CD4-positive, alpha-beta T cell treated with Interleukin-12 subunit alpha and Interleukin-12 subunit beta, for 1 hour (primary cell): ENCODE measurements around the gene TTC33.

ENCODE experiments used
- DNase-seq: peaks from one replicate; pipeline ENCODE4 v3.0.0-alpha.2; 2020

Gene TTC33

DNA sequence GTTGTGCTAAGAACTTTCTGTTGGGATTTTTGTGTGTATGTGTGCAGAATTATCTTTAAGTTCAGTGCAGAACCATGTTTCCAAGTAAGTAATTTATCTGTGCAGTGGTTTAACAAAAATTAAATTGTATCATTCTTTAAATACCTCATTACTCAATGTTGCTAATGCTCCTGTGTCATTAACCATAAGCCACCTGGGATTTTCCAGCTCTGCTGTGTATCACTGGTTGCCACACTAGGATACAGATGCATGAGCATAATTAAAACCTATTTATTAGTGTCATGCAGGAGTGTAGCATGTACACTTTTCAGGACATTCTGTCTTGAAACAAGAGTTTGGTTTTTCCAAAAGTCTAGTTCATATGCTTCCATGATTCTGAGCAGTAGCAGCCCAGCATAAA lies 196.5 kb downstream of the TTC33 start:
- DNase-seq, result no peak

DNA sequence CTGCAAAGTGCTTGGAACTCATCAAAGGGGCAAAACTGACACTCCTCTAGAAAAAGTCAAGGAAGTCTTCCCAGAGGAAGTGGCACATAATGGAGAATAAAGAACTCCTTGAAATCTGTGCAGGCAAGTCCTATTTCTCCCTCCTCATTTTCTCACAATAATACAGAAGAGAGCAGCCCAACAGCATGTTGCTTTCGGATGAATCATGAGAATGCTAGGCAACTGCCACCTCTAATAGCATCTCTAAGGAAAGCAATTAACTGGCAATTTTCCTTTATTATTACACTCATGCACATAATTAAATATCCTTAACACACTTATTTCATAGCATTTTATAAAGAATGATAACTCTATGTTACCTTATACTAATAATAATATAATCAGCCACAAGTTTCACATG lies 198.3 kb downstream of the TTC33 start:
- DNase-seq, result no peak

DNA sequence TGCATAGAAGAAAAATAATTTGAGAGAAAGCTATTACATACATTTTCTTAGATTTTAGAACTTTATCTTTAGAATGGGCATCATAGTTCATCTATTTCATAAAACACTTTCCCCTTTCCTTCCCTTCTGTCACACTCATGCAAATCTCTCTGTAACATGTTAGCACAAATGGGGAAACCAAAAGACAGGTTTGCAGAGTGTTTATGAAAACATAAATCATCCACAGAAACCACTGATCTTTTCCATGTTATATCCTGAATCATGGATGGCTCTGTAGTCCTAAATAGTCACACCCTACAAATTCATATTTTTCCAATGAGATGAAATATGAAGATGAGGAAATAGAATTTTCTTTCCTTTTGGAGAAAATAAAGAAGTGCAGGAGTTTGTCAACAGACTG lies 198.9 kb downstream of the TTC33 start:
- no peak for DNase-seq

DNA sequence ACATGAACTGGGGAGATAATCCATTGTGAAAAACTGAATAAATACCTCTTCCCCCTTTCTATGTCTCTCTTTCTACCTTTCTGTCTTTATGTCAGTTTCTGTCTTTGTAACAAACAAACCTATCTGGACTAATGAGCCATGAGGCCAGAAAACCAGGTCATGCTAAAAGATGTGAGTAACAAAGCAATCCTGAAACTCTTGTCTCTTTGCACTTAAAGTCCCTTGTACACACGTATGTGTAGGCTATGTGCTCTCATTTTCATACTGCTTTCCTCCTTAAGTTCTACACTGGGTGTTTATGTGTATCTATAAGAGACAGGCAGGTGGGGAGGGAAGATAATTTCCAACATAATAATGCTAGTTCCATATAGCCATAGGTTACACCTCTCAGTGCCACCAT lies 199.9 kb downstream of the TTC33 start:
- DNase-seq, result no peak

DNA sequence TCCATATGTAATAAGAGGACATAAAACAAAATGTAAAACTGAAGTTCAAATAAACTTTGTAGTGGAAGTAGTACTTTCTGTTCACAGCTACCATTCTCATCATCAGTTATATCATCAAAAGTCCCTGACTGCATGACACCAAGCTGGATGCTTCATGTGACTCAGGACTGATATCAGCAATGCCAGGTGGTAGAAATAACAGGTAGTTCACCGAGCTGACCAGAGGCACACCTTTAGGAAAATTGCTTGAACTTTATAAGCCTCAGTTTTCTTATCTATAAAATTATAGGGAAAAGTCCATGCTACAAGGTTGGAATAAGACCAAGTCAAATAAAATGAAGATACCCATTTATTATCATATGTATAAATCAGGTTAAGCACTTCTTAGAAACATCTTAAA lies 200.9 kb downstream of the TTC33 start:
- DNase-seq, result no peak

DNA sequence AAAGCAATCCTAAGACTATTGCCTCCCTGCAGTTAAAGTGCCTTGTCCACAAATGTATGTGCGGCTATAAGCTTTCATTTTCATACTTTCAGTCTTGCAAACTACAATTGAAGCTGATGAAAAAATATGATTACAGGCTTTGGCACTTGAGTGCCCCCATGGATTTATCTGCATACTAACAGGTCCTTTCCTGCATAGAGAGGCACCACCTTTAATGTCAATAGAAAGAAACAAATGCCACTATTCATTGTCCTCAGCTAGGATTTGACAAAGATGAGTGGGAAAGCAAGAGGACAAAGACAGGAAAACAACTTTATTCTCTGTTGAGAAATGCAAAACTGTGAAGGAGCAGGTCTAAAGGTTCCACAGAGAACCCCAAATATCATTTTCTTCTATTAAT lies 201.7 kb downstream of the TTC33 start:
- DNase-seq, result no peak

DNA sequence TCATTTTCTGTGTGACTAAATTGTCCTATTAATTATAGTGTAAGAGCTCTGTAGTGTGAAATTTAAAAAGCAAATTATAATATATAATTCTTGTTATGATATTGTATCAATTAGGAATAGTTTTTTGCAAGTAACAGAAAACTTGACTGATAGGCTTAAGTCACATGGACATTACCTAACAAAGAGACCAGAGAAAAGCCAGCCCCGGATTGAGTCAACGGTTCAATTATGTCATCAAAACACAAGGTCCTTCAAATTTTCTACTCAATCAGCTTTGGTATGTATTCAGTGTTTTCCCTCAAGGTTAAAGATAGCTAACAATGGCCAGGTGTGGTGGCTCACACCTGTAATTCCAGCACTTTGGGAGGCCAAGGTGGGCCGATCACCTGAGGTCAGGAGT lies 202.8 kb downstream of the TTC33 start:
- DNase-seq, result no peak

DNA sequence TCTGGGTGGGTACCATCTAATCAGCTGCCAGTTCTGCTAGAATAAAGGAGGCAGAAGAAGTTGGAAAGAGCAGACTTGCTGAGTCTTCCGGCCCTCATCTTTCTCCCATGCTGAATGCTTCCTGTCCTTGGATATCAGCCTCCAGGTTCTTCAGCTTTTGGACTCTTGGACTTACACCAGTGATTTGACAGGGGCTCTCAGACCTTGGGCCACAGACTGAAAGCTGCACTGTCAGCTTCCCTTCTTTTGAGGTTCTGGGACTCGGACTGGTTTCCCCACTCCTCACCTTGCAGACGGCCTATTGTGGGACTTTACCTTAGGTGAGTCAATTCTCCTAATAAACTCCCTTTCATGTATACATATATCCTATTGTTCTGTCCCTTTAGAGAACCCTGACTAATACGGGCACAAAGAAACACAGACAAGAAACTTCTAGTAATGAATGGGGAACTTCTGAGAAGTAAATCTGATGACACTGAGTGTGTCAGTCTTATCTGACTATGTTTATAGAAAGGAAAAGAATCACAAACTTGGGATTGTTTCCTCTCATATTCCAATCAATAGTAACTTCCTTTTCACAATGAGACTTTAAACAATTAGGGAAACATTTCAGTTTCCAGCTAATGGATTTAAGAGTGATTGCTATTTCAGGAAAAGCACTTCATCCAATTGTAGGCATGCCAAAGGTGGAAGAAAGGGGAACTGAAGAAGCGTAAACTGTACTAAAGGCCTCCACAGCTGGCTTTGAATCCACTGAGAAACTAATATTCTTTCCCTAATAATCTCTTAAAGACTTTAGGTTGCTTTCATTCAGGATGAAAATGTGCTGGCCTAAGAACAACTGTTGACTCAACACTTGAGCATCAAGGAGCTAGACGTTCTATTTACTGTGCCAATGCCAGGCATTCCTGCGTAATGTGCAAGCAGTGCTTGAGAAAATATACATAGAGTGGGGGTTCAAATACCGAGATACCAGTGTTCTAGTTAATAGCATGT lies 204.0 kb downstream of the TTC33 start:
- no peak for DNase-seq

DNA sequence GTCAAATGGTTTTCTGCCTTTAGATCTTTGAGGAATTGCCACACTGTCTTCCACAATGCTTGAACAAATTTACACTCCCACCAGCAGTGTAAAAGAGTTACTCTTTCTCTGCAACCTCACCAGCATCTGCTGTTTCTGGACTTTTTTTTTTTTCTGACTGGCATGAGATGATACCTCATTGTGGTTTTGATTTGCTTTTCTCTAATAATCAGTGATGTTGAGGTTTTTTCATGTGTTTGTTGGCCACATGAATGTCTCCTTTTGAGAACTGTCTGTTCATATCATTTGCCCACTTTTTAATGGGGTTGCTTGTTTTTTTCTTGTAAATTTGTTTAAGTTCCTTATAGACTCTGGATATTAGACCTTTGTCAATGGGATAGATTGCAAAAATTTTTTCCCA lies 205.3 kb downstream of the TTC33 start:
- no peak for DNase-seq

DNA sequence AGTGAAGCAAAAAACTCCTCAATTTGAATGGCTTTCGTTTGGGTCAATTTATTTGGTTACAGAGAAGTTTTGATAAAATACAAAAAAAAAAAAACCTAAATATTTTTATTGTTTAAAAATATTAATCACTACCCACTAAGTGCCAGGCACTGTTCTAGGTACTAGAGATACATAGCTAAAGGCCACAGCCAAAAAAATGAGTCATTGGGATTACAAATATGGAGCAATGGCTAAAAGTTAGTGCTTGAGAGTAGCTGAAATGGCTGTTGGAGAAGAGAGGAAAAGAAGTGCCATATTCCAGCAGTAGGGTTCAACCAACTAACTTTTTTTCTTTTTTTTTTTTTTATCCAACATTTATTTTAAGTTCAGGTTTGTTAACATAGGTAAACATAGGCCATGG lies 206.1 kb downstream of the TTC33 start:
- DNase-seq, result no peak

DNA sequence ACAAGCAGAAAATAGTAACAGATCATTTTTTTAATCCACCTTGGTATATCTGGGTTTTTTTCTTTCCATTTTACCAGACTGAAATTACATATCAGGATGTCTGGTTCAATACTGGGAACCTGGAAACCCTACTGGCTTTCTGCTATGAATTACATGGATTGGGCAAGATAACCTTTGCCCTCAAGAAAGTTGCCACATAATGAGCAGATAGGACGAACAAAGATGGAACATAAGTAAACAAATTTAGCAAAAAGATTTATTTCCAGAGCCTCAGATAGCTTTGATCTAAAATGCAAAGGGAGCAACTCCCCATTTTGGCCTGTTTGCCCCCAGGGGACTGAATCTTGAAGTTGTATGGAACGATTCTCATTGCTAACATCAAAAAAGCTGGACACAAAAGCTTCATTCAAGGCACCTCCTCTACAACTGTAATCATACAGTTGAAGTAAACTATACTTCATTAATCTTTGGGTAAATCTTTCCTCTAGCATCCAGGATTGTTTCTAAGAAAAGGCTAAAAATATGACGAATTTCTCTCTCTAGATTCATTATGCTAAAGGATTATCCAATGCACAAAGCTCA lies 207.7 kb downstream of the TTC33 start:
- DNase-seq, result no peak

DNA sequence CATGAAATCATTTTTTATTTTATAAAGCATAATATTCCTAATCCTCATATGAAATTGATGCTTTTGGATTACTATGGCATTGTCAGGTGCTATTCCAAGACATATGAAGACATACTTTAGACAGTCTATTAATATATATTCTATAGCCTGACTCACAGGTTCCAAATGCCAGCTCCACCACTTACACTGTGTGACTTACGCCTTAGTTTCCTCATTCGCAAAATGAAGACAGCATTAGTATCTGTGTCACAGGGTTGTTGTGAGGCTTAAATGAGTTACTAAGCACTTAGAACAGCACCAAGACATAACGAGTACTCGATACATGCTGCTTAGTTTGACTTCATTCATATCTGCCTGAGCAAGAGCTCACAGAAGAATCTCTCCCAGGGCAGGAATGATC lies 208.2 kb downstream of the TTC33 start:
- DNase-seq, result no peak

DNA sequence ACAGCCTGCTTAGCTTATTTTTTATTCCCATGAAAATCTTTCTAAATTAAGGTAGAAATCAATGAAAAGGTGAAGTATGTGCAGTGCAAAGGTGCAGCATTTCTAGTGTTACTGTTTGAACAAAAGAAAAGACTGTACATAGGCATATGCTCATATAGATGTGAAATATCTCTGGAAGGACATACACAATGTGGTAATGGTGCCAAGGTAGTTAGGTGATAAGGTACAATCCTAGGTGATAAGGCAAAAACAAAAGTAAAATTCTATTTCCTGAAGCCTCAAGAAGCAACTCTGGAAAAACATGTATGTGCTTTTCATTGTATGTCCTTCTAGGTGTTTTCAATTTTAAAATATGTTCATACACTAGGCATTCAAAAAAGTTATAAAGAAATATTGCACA lies 215.5 kb downstream of the TTC33 start:
- DNase-seq, result no peak

DNA sequence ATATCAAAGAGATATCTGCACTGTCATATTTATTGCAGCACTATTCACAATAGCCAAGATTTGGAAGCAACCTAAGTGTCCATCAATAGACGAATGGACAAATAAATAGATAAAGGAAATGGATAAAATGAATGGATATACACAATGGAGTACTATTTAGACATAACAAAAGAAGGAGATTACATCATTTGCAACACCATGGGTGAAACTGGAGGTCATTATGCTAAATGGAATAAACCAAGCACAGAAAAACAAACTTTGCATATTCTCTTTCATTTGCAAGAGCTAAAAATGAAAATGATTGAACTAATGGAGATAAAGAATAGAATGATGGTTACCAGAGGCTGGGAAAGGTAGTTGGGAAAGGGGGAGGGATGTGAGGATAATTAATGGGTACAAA lies 231.1 kb downstream of the TTC33 start:
- DNase-seq, result no peak

DNA sequence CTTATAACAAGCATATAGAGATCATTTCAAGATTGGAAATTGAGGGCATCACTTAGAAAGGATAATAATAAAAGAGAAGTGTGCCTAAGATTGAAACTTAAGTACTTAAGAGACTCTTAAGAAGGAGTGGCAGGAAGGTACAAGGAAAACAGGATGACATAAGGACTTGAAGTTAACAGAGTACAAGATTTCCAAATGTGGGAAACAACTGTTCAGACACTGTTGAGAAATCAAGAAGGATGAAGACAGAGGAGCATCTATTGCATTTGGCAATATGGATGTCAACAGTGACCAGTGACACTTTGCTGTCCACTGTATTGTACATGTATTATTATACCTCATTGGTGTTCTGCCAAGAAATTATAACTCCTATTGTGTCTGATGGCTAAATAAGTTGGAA lies 233.8 kb downstream of the TTC33 start:
- DNase-seq, result no peak

DNA sequence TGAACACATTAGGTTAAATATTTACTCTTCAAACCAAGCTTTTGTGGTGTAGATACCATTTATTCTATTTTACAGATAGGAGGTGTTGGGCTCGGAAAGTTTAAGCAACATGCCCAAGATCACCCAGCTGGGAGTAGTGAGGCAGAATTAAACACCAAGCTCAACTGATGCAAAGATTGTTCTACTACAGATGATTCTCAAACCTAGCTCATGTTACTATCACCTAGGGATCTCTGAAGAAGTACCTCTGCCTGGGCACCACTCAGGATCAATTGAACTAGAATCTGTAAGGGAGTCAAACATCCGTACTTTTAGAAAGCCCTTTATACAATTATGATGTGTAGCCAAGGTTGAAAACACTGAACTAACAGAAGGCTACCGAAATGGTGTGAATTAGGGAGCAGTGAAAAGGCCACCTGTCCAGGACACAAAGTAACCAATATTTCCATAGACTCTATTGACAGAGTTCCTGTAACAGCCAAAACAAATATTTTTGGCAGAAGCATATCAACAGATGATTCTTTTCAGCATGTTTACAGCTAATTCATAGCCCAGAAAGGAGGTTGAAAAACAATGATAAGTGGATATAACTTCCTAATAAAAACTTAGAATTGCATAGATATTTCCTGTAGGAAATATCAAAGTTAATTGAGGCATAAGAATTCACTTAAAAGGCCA lies 234.5 kb downstream of the TTC33 start:
- DNase-seq, result no peak

DNA sequence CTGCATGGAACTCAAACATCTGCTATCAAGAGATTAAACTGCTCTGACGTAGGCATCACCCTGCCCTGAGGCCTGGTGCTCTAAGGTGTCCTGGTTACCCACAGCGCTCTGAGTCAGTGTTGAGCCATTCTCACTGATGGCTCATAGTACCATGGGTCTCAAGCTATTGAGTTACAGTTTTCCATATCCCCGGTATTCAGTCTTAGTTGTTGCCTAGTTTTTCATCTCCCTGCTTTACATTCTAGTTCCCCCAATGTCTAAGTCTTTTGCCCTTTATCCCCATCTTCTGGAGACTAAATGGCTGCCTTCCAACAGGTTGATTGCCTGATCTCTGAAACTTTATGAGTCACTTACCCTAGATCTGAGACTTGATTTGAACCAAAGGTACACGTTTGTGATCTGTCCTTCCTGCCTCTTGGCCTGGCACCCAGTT lies 237.3 kb downstream of the TTC33 start:
- DNase-seq, result no peak

DNA sequence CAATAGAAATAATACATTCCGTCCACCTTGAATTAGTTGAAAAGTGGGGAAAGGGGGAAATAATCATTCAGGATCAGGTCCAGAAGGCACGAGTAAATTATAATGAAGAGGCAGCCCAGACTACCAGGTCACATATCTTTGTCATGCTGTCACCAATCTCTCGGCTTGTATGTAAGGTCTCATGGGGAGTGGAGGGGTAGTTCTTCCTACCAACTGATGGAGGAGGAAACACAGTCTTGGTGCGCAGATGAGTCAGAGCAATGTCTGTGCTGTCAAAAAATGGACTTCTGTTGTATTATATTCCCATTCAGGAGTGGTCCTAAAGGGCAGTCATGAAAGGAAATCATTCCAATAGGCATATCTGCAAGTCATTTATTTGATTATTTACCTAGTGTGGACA lies 240.3 kb downstream of the TTC33 start:
- no peak for DNase-seq

DNA sequence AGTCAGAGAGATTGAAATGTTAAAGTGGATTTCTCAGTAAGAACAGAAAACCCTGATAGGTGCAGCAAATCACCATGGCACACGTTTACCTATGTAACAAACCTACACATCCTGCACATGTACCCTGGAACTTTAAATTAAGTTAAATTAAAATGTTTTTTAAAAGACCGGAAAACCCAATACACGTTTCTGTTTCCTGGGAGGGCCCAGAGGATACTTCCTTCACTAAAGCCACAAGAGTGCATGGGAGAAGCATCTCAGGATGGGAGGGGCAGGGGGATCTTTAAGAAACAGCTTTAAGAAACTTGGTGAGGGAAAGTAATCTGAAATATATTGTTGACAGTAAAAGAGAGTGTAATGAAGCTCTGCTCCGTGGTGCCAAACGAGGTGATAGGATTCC lies 240.8 kb downstream of the TTC33 start:
- peak; percentile 38 for DNase-seq

DNA sequence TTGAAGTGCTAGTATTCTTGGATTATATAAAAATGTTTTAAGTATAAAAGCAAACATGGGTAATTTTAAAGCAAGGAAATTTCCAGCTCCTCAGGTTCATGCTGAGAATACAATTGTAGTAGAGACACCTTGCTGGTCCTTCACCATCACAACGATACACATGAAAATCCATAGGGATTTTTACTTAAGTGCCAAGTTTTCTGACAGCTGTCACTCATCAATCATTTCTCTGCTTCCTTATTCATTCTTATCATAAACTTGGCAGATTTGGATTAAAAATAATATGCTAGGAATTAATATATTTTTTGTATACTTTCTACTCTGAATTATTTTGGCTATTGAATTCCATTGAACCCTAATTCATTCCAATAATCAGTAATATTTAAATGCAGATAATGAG lies 244.0 kb downstream of the TTC33 start:
- no peak for DNase-seq

DNA sequence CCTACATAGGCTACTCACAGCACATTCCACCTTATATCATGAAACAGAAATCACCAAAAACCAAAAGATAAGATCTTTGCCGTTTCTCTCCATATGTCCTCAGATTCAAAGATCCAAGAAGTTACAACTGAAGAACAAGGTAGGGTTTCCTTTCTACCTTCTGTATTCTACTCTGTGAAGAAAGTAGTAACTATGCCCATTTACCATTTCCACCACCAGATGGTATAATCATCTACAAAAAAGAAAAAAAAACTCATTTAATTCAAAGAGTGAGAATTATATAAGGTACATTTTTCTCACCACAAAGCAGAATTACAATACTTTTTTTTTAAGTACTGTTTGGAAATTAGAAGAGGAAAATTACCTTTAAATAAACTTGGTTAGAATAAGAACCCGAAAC lies 248.7 kb downstream of the TTC33 start:
- DNase-seq, result peak; percentile 26

DNA sequence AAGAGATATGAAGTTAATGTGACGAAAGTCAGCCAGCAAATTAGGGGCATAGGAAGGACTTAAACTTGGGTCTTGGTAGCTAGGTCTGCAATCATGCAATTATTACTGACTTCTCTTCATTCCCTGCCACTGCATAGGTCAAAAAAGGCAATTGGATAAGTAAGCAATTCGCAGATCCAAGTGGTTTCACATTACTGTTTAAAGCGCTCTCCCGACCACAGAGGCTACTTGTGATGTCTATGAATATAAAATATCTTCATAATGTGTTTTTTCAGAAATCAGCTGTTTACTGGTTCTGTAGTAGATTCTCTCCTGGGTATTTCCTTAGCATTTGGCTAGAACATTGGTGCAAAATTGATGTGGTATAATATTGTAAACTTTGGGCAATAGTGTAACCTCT lies 250.7 kb downstream of the TTC33 start:
- DNase-seq, result no peak

DNA sequence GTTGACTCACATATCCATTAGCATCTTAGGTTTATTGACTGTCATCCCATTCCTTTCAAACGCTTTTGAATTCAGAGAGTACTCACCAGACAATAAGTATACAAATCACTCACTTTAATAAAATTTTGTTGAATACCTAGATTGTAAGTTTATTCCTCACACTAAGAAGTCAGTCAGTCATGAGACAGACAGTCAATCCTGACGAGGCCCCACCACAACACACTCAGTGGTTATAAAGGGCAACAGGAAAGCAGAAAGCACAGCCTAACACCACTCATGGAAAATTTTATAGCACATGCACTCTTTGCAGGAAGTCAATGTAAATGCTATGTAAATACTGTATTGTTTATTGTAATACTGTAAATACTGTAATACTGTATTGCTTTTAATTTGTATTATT lies 252.3 kb downstream of the TTC33 start:
- no peak for DNase-seq

DNA sequence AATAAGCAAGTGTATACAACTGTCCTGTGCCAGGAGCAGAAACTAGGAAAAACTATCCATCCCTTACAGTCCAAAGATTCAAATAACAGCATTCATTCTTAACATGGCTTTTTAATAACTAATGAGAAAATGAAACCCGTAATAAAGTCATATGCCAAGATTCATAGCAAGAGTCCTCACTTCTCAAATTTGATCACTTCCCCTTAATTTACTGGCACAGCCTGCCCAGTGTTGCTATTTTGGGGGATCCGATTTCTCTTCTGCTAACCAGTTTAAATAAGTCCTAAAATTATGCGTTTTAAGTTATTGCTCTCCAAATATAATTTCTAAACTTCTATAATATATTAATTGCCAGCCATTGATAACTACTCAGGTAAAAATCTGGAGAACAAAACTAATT lies 253.0 kb downstream of the TTC33 start:
- no peak for DNase-seq
